ACHN (cell line): ENCODE measurements around the gene DISC1.
"Not testable (repeated sequence)": the region's sequence is repeated elsewhere in the genome, so short reads cannot be mapped to it uniquely, and the experiment has no call there.

Source experiments
- DNase-seq: peaks from one replicate; pipeline ENCODE4 v3.0.0-alpha.2; 2015
- in situ Hi-C: cut with HindIII; loops from 2 replicates; pipeline ENCODE4 v1.10.0; 2017; ENCODE audit warnings: low sequenced_read_pairs, low pct_ligation_motif_present, low pct_unique_long_range_greater_than_20kb

The DISC1 gene

DNA sequence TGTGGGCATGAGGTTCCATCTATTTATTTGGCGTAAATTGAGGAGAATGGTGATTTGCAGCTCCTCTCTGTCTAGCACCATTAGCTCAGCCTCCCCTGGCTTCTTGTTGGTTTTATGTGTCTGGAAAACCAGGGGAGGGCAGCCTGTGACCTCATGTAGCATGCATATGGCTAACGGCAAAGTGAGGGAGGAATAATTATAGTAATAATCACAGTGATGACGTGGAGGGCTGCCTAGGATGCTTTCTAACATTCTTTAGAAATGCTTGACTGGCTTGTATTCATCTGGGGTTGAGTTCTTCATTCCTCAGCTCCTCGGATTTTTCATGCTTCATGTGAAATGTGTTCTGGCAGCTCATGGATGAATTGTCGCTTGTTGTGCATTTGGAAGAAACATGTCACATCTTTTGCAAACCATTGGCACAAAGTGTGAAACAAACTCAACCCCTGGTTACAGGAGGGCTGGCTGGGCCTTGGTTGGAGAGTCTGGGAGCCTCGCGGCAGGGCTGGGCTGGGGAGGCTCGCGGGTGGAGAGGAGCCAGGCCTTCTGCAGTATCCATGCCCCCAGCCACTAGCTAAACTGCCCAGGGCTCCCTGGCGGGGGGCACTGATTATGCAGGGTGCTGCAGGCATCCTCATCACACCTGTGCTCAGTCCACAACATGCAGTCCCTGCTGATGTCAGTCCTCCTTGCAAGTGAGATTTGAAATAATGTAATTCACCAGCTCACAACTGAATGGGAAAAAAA lies 149.6 kb downstream of the DISC1 start:
- in situ Hi-C loops = no loop called here
- DNase-seq = peak; percentile 9

DNA sequence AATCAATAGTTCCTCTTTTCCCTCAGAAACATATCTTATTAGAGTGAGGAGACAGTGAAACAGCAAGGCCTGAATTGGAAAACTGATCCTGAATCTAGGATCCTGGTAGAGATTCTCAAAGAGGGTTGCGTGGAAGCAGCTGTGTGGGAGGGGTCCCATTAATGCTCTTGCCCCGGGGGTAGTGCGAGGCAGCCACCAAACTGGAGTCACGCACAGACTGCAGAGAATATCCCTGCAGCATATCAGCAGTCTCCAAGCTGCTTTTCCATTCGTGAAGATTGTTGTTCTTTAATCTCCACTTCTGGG lies 150.1 kb downstream of the DISC1 start:
- in situ Hi-C loops = no loop called here
- no peak for DNase-seq

DNA sequence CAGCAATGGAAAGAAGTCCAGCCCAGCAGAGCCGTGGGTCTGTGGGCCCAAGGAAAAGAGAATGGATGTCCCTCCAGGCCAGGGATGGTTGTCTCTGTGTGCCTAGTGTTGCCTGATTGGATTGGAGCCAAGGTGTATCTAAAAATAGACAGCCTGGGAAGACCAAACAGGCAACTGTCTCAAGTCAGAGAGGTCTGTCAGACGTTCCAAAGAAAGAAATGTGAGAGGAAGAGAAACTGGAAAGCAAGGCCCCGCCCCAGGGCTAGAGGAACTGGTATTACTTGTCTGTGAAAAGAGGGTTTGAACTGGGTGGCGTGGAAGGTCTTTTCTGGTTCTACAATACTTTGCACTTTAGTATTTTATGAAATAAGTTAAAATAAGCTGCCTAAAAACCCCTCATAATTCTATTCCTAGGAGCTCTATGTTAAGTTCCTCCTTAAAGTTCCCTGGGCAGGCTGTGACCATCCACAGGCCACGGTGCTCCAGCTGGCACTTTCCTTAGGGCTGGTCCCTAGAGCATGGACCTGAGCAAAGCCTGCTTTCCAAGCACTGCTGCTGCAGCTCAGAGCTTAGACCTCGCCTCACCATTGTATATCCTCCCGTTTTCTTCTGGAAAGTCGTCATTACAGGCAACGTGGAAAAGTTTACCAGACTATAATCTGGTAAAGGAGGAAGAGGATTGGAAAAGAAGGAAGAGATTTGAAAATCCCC lies 151.6 kb downstream of the DISC1 start:
- in situ Hi-C loops = no loop called here
- no peak for DNase-seq

- in situ Hi-C loops = no loop called here
- DNase-seq = no peak
Measured at GRCh38 chr1:231779081-231779480, 152.5 kb downstream of the DISC1 start.

GRCh38 chr1:231781892-231782291 lies 155.3 kb downstream of the DISC1 start:
- DNase-seq = no peak
- in situ Hi-C loops = no loop called here

GRCh38 chr1:231785073-231785472 lies 158.5 kb downstream of the DISC1 start:
- DNase-seq, in situ Hi-C loops: not testable (repeated sequence)

DNA sequence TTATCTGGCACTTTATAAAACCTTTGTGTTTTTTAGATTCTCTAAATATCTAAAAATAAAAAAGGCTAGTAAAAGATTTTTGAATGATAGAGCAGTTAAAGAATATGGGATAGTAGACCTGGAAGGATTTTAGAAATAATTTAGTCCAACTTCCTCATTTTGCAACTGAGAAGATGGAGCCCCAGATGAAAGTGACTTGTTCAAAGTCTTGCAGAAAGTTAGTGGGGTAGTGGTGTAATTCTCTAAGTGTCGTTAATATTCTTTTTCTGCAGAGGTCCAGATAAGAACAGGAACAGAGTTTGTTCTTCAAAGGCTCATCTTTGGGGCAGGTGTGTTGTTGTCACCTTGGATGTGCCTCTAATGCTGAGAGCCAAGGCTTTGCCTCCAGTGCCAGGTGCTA lies 159.5 kb downstream of the DISC1 start:
- DNase-seq = no peak
- in situ Hi-C loops = no loop called here

DNA sequence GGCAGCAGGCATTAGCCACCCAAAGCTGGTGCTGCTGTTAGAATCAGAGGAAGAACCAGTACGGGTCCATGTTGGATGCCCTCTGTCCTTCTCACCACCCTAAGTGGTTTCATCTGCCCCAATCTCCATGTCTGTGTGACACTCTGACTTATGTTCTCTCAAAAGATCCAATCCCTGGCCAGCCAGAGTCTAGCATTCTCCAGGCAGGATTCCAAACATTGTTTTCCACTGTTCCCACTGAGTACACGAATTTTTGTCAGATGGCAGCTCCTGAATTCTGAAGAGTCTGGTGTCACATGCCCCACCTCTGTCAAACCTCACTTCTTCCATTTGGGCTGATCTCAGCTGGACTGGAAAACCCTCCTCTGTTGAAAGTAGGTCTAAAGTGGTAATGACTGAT lies 166.0 kb downstream of the DISC1 start:
- in situ Hi-C loops = no loop called here

DNA sequence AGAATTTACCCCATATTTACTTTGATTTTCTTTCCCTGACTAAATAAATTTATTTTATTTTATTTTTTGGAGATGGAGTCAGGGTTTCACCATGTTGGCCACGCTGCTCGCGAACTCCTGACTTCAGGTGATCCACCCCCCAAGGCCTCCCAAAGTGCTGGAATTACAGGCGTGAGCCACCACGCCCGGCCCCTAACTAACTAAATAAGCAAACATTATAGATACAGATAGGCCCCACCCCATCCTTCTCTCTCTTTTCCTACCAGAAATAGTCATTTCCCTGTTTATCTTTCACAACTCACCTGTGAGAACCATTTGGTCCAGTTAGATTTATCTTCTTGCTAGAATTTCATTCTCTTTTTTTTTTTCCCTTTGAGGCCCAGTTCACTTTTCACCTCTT lies 167.3 kb downstream of the DISC1 start:
- in situ Hi-C loops = no loop called here
- DNase-seq = no peak

More for the DNA sequence above, 166.0 kb downstream of the DISC1 start:
- no peak for DNase-seq

DNA sequence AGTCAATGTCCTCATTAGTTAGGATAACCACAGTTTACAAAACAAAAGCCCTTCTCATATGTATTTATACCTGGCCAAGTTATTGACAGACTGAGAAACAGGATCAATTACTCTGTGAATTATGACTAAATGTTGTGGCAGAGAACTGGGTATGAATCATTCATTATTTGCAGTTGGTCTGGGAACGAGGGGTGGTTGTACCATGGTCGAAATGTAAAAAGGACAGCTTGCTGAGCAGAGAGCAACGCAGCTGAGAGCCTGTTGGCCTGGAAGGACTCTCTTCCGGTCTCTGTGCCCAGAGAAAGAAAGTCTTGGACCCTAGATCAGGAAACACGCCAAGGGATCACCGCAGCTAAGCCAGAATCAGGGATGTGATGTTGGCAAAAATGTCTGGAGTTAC lies 169.6 kb downstream of the DISC1 start:
- DNase-seq = no peak
- in situ Hi-C loops = no loop called here

GRCh38 chr1:231799363-231799986 lies 172.9 kb downstream of the DISC1 start:
- in situ Hi-C loops = no loop called here
- no peak for DNase-seq

GRCh38 chr1:231800108-231800507 lies 173.5 kb downstream of the DISC1 start:
- no peak for DNase-seq
- in situ Hi-C loops = no loop called here

DNA sequence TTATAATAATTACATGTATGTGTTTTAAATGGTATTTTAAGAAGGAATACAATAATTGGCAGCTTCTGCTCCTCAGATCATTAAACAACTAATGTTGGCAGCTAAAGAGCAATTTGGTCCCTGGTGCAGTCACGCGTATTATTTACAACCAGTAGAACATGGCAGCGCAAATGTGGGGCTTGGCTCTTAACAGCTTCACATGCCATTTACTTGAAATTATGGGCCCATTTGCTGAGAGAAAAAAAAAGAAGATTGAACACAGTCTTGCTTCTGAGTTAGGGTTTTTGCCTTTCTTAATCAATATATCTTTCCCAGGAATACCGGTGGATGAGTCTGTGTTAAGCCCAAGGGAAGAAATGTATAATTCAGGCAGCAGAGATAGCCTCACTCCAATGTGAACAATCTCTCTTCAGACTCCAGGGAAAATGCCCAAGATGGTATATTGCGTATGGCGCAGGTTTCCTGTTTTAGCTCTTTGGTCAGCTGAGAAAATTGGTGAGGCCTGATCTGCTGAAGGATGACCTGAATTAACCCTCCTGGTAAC lies 174.5 kb downstream of the DISC1 start:
- in situ Hi-C loops = no loop called here
- no peak for DNase-seq

GRCh38 chr1:231803353-231803752 lies 176.8 kb downstream of the DISC1 start:
- in situ Hi-C loops = no loop called here
- DNase-seq = no peak

GRCh38 chr1:231806623-231807495 lies 180.3 kb downstream of the DISC1 start:
- DNase-seq = peak; percentile 68
- in situ Hi-C loops = no loop called here

GRCh38 chr1:231807541-231807940 lies 181.0 kb downstream of the DISC1 start:
- DNase-seq = no peak
- in situ Hi-C loops = no loop called here

GRCh38 chr1:231808116-231808515 lies 181.5 kb downstream of the DISC1 start:
- DNase-seq = no peak
- in situ Hi-C loops = no loop called here

- in situ Hi-C loops = no loop called here
- DNase-seq = no peak
Measured at GRCh38 chr1:231808990-231809389, 182.4 kb downstream of the DISC1 start.

GRCh38 chr1:231810415-231810814 lies 183.8 kb downstream of the DISC1 start:
- in situ Hi-C loops = no loop called here
- no peak for DNase-seq
